ENCODE data around the gene AFDN.

The AFDN gene, protein sequence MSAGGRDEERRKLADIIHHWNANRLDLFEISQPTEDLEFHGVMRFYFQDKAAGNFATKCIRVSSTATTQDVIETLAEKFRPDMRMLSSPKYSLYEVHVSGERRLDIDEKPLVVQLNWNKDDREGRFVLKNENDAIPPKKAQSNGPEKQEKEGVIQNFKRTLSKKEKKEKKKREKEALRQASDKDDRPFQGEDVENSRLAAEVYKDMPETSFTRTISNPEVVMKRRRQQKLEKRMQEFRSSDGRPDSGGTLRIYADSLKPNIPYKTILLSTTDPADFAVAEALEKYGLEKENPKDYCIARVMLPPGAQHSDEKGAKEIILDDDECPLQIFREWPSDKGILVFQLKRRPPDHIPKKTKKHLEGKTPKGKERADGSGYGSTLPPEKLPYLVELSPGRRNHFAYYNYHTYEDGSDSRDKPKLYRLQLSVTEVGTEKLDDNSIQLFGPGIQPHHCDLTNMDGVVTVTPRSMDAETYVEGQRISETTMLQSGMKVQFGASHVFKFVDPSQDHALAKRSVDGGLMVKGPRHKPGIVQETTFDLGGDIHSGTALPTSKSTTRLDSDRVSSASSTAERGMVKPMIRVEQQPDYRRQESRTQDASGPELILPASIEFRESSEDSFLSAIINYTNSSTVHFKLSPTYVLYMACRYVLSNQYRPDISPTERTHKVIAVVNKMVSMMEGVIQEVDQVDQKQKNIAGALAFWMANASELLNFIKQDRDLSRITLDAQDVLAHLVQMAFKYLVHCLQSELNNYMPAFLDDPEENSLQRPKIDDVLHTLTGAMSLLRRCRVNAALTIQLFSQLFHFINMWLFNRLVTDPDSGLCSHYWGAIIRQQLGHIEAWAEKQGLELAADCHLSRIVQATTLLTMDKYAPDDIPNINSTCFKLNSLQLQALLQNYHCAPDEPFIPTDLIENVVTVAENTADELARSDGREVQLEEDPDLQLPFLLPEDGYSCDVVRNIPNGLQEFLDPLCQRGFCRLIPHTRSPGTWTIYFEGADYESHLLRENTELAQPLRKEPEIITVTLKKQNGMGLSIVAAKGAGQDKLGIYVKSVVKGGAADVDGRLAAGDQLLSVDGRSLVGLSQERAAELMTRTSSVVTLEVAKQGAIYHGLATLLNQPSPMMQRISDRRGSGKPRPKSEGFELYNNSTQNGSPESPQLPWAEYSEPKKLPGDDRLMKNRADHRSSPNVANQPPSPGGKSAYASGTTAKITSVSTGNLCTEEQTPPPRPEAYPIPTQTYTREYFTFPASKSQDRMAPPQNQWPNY (N-terminal part only)

DNA sequence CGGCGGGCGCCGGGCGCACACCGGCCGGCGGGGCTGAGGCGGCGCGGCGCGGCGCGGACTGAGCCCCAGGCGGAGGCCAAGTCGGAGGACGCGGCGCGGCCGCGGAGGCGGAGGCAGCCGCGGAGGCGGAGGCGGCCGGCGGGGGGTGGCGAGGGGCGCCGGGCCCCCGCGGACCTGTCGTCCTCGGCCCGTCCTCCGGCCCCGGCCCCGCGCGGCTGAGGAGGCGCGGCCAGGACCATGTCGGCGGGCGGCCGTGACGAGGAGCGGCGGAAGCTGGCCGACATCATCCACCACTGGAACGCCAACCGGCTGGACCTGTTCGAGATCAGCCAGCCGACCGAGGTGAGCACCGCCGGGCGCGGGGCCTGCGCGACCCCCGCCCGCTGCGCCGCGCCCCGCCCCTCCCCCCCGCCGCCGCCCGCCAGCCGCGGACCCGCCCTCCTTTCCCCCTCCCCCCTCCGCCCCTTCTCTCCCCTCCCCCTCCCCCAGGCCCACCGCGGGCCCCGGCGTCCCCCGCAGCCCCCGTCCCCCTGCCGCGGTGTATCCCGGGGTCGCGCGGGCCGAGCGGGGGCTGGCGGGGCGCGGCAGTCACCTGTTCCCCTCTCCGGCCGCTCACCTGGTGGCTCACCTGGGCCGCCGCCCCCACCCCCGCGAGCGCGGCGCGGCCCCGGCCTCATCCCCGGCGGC, at the start of gene AFDN:
AFDN (plus strand) TSS at position 16 of the 687 bp plus-strand sequence; CDS start at position 238, 222 bp downstream.
- no peak for DNase-seq (ENCODE audit: low spot score)

DNA sequence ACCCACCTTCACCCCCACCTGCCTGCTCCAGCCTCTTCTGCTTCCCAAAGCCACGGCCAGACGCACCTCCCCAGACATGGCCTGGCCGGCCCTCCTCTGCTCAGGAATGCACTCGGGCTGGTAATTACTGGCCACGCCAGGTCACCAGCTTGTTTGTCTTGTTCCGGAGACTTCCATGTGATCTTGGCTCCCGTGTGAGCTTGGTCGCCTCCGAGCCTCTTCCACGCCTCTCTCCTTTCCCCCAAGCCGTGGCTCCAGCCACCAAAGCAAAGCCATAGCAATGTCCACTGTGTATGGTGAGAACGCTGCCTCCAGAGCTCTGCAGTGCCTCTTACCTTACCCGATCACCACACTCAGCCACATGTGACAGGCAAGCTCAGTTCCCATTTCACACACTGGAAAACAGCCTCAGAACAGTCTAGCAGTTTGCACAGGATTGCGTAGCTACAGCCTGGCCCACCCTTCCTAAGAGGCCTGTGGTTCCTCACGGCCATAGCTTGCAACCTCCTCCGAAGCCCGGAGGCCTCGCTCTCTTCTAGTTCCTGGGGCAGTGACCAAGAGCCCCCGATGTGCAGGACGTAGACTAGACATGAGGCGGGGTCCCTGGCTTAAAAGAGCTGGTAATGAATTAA, 48.1 kb upstream of the AFDN start:
- DNase-seq (ENCODE audit: low spot score), result no peak

DNA sequence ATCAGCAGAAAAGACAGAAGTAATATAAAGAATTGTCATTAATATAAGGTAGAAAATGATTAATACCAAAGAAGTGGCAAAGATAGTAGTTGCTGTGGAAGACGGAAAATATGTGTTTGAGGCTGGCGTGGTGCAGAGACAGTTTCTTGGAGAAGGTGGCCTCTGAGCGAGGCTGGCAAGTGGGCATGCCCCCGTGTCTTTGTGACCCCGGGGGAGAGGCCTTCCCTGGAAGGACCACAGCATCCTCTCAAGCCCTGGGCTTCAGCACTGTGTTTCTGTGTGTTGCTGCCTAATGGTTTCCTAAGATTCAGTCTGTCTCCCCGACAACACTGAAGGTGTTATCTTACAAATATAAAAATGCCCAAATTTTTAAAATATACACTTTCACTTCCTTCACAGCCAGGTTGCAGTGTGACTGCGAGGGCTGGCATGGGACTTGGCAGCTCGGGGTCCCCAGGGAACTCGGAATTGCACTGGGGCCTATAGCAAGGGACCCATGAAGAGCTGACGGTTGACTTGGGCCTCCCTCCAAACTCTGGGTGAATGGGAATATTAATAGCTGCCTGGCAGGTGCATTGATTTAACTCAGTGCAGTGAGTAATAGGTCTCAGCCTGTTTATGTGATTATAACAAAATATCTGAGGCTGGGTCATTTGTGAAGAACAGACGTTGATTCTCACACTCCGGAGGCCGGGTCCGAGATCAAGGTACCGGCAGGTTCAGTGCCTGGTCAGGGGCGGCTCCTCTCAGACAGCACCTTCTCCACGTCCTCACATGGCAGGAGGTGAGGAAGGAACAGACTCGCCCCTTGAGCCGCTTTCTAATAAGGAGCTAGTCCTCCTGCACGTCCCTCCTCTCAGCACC, 47.4 kb upstream of the AFDN start:
- no peak for DNase-seq (ENCODE audit: low spot score)

DNA sequence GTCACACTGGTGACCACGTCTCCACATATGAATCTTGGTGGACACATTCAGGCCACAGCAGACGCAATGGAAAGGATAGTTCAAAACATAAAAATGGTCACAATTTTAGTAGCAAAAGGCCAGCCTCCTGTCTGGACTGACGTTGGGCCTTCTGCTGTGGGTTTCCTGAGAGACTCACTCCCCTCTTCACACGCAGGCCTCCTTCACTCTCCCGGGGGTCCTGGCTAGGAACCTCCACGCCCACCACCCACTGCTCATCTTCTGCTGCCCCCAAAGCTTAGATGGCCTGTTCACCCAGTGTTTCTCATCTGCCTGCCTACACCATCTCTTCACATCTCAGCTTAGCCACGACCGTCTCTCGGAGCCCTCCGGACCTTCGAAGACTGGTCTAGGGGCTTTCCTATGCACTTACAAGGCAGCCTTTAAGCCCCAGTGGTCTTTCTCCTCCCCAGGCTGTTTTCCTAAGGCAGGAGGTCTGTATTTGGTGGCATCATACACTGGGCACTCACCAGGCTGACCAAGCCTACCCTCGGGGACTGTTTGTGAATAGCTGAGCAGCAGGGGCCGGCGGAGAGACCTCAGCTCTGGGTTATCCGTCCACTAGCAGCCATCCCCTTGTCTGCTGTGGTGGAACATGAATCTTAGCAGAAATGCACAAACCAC, 46.6 kb upstream of the AFDN start:
- no peak for DNase-seq (ENCODE audit: low spot score)

DNA sequence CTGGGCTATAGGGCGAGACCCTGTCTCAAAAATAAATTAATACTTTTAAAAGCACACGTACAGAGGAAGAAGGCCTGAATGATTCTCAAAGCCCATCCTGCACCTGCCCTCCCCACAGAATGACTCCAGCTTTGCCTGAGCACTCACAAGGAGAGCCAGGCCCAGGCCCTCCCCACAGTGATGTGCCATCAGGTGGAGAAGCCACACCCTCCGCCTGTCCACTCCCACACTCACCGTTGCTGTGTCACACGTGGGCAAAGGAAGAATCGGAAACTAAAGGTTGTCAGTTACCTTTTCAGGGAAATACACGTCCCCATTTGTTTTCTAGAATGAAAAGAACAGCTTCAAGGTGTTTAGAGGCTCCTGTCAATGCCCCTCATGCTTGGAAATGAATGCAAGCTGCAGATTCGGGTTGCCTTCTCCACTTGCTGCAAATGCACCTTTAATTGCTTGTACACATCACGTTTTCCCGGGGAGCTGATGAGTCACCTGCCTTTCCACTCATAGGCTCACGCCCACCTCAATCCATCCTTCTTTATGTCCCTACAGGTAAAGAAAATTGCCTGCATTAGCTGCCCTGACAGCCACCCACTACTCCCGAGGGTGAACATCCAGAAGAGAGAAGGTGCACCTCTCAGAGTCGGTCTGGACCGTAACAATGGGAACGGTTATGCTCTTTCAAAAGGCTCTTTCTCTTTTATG, 45.5 kb upstream of the AFDN start:
- DNase-seq (ENCODE audit: low spot score), result no peak

DNA sequence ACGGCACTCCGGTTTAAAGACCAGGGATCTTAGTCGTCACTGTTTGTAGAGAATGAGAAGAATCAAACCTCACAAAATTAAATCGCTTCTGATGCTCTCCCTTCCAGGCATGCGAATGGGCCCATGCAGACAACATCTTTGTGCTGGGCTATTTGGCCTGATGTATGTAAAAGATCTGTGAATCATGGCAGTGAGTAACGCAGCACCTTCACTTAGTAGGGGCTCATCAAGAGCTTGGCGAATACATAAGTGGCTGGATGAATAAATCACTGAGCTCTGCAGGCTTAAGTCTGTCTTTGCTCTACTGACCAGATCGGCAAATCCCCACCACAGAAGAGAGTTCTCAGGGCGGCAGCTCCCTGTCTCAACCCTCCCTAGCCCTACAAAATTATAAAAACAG, 44.8 kb upstream of the AFDN start:
- no peak for DNase-seq (ENCODE audit: low spot score)

DNA sequence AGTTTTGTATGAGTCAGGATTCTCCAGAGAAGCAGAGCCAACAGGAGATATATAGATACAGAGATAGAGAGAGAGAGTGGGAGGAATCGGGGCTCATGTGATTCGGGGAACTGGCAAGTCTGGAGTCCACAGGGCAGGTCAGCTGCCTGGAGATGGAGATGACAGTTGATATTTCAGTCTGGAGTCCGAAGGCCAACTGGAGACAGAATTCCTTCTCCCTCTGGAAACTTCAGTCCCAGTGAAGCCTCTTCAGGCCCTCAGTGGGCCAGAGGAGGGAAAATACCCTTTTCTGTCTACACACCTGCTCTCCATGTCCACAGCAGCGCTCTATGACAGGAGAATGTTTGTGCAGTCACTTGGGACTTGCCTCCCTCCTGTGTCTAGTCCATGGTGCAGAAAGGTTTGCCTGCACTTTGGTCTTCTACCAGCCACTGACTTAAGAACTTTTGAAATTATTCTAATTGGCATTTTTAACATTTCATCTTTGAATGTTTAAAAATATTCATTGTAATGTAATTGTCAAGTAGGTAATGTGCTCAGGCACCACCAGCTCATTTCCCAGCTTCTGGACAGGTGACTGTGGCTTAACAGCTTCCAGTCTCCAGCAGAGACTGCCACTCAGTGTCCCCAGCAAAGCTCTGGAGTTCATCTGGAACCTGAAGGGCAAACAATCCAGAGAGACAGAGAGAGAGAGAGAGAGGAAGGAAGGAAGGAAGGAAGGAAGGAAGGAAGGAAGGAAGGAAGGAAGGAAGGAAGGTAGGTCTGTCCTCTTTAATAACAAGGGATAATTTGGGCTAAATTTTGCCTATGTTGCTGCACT, 43.8 kb upstream of the AFDN start:
- DNase-seq (ENCODE audit: low spot score), result no peak

DNA sequence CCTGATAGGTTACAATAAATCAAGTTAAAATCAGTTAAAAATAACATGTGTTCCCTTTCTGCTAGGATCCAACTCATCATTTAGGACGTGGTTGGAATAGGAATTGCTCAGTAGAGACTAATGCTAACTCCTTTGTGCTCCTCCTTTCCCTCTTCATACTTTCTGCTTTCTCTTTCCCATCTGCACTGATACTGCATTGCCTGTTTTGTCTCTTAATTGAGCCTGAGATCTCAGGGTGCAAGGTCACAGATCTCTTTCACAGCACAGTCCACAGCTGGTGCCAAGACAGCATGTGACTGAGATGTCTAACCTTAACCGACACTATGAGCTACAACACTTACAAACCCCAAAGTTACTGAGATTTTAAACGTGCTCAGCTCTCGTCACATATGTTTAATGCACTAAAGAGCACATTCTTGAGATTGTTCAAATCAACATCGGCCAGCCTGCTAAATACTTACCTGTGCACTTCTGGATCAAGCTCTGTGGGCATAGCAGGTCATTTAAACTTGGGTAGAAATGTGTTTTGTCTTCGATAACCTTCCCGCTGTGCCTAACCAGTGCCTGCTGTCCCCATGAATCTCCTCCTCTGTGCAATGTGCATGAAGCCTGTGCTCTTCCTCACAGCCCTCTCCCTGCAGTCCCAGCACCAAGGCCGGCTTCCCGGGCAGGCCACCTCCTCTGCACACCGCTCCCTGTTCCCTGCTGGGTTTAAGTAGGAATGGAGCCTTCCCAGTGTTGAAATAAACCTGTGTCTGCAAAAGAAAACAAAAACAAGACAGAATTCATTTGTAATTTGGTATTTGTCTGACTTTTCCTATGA, 39.6 kb upstream of the AFDN start:
- DNase-seq (ENCODE audit: low spot score), result no peak

DNA sequence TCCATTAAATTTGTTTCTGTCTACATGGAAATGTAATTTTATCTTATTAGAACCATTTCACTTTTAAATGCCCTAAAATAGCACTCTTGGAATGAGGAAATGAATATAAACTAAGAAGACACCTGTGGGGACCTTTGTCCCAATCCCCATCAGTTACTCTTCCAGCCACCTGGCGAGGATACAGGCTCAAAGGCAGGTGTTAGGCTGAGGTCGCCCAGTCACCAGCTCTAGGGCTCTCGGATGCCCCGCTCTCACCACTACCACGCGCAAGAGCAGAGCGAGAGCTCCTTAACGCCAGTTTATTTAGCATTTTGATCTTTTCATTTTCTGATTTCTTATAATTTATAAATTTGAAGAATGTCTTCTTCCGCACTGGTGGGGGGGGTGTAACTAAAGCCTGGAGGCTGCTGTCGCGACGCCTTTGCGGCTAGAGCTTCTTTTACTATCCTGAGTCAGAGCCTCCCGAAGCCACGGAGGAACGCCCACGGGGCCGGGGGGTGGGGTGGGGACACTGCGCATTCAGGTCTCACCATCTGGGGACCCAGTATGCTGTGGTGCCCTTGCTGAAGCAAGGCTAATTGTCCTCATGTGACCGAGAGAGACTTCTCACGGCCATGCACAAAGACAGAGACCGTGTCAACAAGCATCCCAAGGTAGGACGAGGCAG, 38.7 kb upstream of the AFDN start:
- no peak for DNase-seq (ENCODE audit: low spot score)

DNA sequence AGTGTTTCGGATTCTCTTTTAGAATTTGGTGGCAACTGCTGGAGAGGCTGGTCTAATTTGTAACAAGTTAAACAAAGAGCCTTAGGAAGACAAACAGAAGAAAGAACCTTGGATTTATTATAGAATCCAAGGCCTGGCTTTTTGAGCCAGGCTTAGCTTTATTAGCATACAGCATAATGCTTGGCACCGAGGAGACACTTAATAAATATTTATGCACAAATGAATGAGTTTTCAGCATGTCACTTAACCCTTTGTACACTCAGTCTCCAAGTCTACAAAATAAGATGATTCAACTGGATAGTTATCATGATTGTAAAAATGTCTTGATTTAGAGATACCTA, 38.2 kb upstream of the AFDN start:
- DNase-seq (ENCODE audit: low spot score), result no peak

DNA sequence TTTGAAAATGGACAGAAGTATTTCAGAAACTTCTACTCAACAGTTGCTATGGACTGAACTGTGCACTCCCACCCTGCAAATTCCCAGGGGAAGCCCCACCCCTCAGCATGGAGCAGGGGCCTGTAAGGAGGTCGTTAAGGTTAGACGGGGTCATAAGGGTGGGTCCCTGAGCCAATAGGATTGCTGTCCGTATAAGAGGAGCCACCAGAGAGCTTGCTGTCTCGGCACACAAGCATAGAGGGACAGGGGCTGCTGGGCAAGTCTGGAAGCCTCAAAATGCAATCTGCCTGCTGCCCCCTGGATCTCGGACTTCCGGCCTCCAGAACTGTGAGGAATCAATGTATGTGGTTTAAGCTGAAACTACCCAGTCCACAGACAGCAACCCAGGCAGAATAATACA, 37.4 kb upstream of the AFDN start:
- DNase-seq (ENCODE audit: low spot score), result no peak

DNA sequence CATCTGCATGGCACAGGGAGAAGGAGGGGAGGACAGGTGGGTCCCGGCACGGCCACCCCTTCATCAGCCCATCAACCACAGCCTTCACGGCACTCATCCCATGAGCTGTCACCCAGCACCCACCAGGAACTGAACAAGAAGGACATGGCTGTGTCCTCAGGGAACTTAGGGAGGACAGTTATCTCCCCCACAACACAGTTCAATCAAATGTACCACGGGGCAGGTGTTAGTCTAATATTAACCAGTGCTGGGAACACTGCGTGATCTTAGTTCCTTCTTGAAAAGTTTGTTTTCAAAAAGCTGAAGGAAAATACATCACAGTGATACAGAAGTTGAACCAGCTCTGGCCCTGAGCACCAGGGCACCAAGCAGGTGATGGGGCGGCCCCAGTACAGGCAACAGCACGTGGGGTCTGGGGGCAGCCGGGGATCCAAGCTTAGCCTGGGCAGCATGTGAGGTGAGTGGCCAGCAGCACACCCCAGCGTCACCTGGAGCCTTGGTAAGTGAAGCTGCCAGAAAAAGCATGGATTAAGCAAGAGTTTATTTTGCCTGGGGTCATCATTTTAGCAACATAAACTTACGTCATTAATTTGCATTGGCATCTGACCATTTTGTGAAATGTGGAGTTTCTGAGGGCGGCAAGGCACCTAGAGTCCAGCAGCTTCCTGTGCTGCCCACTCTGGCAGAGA, 35.5 kb upstream of the AFDN start:
- no peak for DNase-seq (ENCODE audit: low spot score)

DNA sequence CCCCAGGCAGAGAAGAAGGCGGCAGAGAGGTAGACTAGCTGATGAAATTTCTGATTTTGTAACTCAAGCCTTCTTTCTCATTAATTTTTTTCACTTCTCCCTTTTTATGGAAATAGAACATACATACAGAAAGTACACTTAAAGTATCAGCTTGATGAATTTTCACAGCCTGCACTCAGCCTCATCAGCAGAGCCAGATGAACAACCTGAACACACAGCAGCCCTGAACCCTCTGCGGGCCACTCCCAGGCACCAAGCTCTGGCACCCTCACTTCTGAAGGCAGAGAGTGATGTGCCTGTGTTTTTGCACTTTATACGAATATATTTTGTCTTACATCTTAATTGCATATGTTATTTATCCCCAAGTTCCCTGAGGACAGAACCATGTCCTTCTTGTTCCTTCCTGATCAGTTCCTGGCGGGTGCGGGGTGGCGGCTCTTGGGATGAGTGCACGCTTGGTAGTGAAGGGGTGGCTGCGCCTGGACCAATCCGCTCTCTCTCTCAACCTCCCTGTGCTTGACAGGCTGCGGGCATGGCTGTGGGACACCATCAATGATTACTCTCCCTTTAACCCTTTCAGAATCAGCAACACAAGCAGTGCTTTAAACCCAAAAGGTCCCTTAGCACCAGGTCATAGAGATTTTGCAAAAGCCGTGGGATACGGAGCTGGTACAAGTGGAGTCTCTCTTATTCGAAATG, 34.8 kb upstream of the AFDN start:
- DNase-seq (ENCODE audit: low spot score), result no peak

DNA sequence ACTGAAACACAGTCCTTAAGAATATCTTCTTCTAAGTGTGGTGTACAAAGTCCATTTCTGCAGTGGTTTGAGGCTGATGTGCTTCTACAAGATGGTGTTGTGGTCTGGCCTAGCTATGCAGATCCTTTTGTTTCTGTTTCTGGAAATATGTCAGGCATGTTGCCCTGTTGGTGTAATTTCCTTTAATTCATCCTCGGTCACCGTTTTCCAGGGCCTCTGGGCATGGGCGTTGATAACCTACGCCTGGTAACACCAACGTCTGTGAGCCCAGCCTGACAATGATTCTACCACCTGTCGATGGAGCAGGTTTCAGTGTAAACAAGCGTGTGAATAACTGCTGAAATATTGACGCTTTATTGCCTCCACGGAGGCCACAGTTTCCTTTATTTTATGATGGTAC, 33.3 kb upstream of the AFDN start:
- no peak for DNase-seq (ENCODE audit: low spot score)
